Lower leg skin (tissue), 3 donors: ENCODE measurements around the gene SESN1.

ENCODE experiments used
- CTCF ChIP-seq, 3 donors: fragments of 450-650 bp; IDR thresholded peaks; one replicate each; pipeline ENCODE4 v1.5.1; 2016; ENCODE audit warnings: antibody characterized with exemption in 3 of 3, mild to moderate bottlenecking in 3 of 3, moderate library complexity in 2 of 3
- POLR2A ChIP-seq, 2 donors: fragments of 450-650 bp; IDR thresholded peaks; one replicate each; pipeline ENCODE4 v1.6.1; 2016 to 2017; ENCODE audit warnings: antibody characterized with exemption in 2 of 2, mild to moderate bottlenecking in 1 of 2, moderate library complexity in 1 of 2

- TF ChIP-seq POLR2A (IDR thresholded peaks at IDR 0.05), result no peak
- TF ChIP-seq CTCF (IDR thresholded peaks at IDR 0.05), result no peak
These were observed at the start of gene SESN1 for GRCh38 chr6:109094416-109095035.
